CD4-positive, alpha-beta T cell treated with Interleukin-21 for 1 hour (primary cell): ENCODE data around the gene ECHS1.
A peak's percentile ranks its signal among the peaks of the same experiment; 100 is the strongest.

Source experiments
- DNase-seq: peaks from one replicate; pipeline ENCODE4 v3.0.0-alpha.2; 2020

ECHS1 gene

GRCh38 chr10:133357285-133358161 lies 15.6 kb downstream of the ECHS1 start, which contains the start of gene FUOM:
Gene FUOM, minus strand, starts transcription at chr10:133358019. Its CDS starts 12 bp downstream, at chr10:133358007.
- peak; percentile 79 for DNase-seq

GRCh38 chr10:133356549-133357284 lies 16.4 kb downstream of the ECHS1 start:
- DNase-seq: no peak

- DNase-seq: no peak
These were observed 17.2 kb downstream of the ECHS1 start for GRCh38 chr10:133355991-133356390.

GRCh38 chr10:133355266-133355665 lies 17.9 kb downstream of the ECHS1 start:
- DNase-seq: no peak

- no peak for DNase-seq
These were observed 18.4 kb downstream of the ECHS1 start for GRCh38 chr10:133354672-133355240.

GRCh38 chr10:133353988-133354605 lies 19.1 kb downstream of the ECHS1 start:
- no peak for DNase-seq

GRCh38 chr10:133353202-133353959 lies 19.8 kb downstream of the ECHS1 start:
- DNase-seq: no peak

GRCh38 chr10:133351408-133352318 lies 21.5 kb downstream of the ECHS1 start:
- DNase-seq: no peak

GRCh38 chr10:133350950-133351329 lies 22.2 kb downstream of the ECHS1 start:
- no peak for DNase-seq

GRCh38 chr10:133350283-133350949 lies 22.7 kb downstream of the ECHS1 start:
- no peak for DNase-seq

GRCh38 chr10:133349577-133350011 lies 23.6 kb downstream of the ECHS1 start:
- no peak for DNase-seq

GRCh38 chr10:133349160-133349568 lies 24.0 kb downstream of the ECHS1 start:
- DNase-seq: no peak

- no peak for DNase-seq
These were observed 25.2 kb downstream of the ECHS1 start for GRCh38 chr10:133347710-133348517.

- no peak for DNase-seq
These were observed 26.7 kb downstream of the ECHS1 start for GRCh38 chr10:133346413-133346812.

- no peak for DNase-seq
These were observed 28.9 kb downstream of the ECHS1 start for GRCh38 chr10:133344236-133344635.

- DNase-seq: no peak
These were observed 29.6 kb downstream of the ECHS1 start for GRCh38 chr10:133343558-133343957.

GRCh38 chr10:133342942-133343341 lies 30.2 kb downstream of the ECHS1 start:
- DNase-seq: no peak

- DNase-seq: no peak
These were observed 31.2 kb downstream of the ECHS1 start for GRCh38 chr10:133341983-133342382.

GRCh38 chr10:133339708-133340380 lies 33.3 kb downstream of the ECHS1 start:
- no peak for DNase-seq
